Stimulated activated naive CD8-positive, alpha-beta T cell treated with anti-CD3 and anti-CD28 coated beads, Interleukin-15, Interleukin-2, amounts not matched to agents 100 ng/mL and 50 ng/mL, for 24 hours (primary cell): Measurements from ENCODE around the gene CA7.
"Not testable (repeated sequence)": the region's sequence is repeated elsewhere in the genome, so short reads cannot be mapped to it uniquely, and the experiment has no call there.

Experiments
- H3K27ac Mint-ChIP-seq: one replicate; pipeline ENCODE4 v1.8.0; 2021; ENCODE audit warnings: mild to moderate bottlenecking, mixed read lengths
- H3K27me3 Mint-ChIP-seq: one replicate; pipeline ENCODE4 v1.8.0; 2021; ENCODE audit warnings: mixed read lengths
- H3K36me3 Mint-ChIP-seq: one replicate; pipeline ENCODE4 v1.8.0; 2021; ENCODE audit warnings: low read depth, mixed read lengths
- H3K4me1 Mint-ChIP-seq: one replicate; pipeline ENCODE4 v1.8.0; 2021; ENCODE audit warnings: low read depth, mixed read lengths
- H3K4me3 Mint-ChIP-seq: one replicate; pipeline ENCODE4 v1.8.0; 2021; ENCODE audit warnings: mild to moderate bottlenecking, mixed read lengths
- H3K9me3 Mint-ChIP-seq: one replicate; pipeline ENCODE4 v1.8.0; 2021; ENCODE audit warnings: mixed read lengths

Gene CA7

DNA sequence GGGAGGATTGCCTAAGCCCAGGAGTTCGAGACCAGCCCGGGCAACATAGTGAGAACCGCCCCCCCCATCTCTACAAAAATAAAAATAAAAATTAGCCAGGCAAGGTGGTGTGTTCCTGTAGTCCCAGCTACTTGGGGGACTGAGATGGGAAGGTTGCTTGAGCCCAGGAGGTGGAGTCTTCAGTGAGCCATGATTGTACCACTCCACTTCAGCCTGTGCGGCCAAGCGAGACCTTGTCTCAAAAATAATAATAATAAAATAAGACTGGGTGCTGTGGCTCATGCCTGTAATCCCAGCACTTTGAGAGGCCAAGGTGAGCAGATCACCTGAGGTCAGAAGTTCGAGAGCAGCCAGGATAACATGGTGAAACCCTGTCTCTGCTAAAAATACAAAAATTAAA, 47.6 kb downstream of the CA7 start:
- H3K4me1 Mint-ChIP-seq: peaks cover 29% of the 10 kb centered on the region
- H3K9me3 Mint-ChIP-seq: no peaks in the 10 kb centered on the region
- no peak overlapping the region for H3K4me3 Mint-ChIP-seq
- H3K27ac Mint-ChIP-seq: no peak overlapping the region
- peaks cover 34% of the 10 kb centered on the region for H3K36me3 Mint-ChIP-seq
- no peaks in the 10 kb centered on the region for H3K27me3 Mint-ChIP-seq

DNA sequence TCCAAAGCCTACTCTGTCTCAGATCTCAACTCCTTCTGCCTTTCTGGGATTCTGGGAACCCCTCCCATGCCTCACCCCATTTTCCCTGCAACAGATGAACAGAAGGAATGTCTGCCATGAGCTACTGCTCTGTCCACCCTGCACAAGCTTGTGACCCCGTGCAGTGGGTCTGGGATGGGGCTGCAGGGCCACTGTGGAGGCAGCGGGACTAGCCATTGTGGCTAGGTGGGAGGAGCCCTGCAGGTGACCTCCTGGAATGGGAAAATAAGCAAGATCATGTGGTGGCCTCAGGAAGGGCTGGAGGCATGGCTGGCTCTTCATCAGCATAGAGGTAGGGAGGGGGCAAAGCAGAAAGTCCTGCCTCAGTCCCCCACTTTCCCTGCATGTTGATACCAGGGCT, 49.8 kb downstream of the CA7 start:
- Mint-ChIP-seq H3K4me3 (no peak overlapping the region), H3K36me3 (peaks cover 15% of the 10 kb centered on the region), H3K9me3 (no peaks in the 10 kb centered on the region), H3K27me3 (no peaks in the 10 kb centered on the region), H3K27ac (no peak overlapping the region), H3K4me1 (peaks cover 9% of the 10 kb centered on the region)

DNA sequence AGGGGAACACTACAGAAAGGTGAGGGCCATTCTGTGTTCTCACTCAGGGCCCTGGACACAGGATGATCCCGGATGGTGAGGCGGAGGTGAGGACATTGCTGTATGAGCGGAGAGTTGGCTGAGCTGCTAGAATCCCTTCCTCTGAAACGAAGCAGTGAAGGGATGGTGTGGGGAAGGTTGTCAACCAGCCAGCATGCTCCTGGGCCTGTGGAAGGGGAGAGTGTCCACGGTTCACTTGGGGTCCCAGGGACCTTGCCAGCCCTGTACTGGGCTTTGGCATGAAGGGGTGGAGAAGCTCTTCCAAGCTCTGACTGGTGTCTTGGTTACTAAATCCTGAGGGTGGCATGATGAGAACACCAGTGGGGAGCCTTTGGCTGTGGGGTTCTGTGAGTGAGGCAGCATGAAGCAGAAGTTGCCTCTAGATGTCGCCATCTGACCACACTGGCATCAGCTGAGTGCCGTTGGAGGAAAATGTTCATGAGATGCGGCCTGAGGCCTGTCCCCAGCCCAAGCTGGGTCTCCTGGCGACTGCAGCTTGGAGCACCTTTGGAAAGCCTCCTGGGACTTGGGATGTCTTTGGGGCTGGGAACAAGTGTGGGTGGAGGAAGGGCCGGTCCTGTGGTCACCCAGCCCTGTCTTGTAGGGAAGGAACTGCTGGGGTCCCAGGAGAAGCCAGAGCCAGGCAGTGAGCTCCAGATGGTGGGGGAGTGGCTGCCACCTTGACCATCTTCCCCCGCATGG, 50.9 kb downstream of the CA7 start:
- Mint-ChIP-seq H3K4me3 (no peak overlapping the region), H3K27ac (no peak overlapping the region), H3K27me3 (no peaks in the 10 kb centered on the region), H3K4me1 (peaks cover 9% of the 10 kb centered on the region), H3K36me3 (peaks cover 10% of the 10 kb centered on the region), H3K9me3 (no peaks in the 10 kb centered on the region)

DNA sequence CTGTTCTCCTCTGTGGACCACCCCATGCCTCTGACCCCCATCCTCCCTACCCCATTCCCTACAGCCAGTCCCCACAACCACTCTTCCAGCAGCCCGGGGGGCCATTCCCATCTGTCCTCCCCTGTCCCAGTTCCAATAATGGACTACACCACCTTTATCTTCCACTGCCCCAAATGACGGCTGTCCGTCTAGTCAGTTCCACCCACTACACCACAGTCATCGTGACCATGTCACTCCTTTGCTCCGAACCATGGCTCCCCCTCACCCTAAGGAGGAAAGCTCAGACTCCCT, 51.4 kb downstream of the CA7 start:
- no peaks in the 10 kb centered on the region for H3K27me3 Mint-ChIP-seq
- H3K4me3 Mint-ChIP-seq: no peak overlapping the region
- no peak overlapping the region for H3K27ac Mint-ChIP-seq
- H3K36me3 Mint-ChIP-seq: peaks cover 10% of the 10 kb centered on the region
- no peaks in the 10 kb centered on the region for H3K9me3 Mint-ChIP-seq
- H3K4me1 Mint-ChIP-seq: peaks cover 9% of the 10 kb centered on the region

DNA sequence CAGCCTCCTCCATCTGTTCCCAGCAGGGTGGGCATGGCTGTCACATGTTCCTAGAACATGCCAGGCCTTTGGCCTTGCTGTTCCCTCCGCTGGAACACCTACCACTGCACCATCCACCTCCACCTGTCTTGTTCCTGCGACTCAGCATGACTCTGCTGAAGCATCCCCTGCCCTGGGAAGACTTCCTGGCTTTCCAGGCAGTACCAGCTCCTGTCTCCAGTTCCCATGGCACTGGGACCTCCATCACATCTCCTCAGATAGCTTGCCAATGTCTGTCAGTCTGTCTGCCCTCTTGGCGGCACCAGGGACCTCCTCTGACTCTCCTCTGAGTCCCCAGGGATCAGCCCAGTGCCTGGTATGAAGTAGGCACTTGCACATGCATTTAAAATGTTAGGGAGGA, 51.8 kb downstream of the CA7 start:
- Mint-ChIP-seq H3K36me3 (peaks cover 10% of the 10 kb centered on the region), H3K4me3 (no peak overlapping the region), H3K4me1 (peaks cover 9% of the 10 kb centered on the region), H3K27ac (no peak overlapping the region), H3K9me3 (no peaks in the 10 kb centered on the region), H3K27me3 (no peaks in the 10 kb centered on the region)

DNA sequence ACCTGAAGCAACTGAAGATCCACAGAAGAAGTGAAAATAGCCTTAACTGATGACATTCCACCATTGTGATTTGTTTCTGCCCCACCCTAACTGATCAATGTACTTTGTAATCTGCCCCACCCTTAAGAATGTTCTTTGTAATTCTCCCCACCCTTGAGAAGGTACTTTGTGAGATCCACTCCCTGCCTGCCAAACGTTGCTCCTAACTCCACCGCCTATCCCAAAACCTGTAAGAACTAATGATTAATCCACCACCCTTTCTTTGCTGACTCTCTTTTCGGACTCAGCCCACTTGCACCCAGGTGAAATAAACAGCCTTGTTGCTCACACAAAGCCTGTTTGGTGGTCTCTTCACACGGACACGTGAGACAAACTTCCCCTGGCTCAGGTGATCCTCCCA, 52.5 kb downstream of the CA7 start:
- not testable (repeated sequence) for H3K36me3 Mint-ChIP-seq, H3K4me1 Mint-ChIP-seq, H3K27me3 Mint-ChIP-seq, H3K9me3 Mint-ChIP-seq, H3K4me3 Mint-ChIP-seq, H3K27ac Mint-ChIP-seq

DNA sequence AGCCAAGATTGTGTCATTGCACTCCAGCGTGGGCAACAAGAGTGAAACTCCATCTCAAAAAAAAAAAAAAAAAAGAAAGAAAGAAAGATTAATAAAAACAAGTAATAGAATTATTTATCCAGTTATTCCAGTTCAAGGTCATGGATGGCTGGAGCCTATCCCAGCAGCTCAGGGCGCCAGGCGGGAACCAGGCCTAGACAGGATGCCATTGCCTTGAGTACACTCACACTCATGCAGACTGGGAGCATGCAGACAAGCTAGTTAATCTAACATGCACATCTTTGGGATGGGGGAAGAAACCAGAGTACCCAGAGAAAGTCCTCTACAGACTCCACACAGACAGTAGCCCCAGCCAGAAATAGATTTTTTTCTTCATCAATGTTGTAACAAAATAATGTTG, 54.0 kb downstream of the CA7 start:
- Mint-ChIP-seq H3K27me3 (no peaks in the 10 kb centered on the region), H3K4me3 (no peak overlapping the region), H3K36me3 (peaks cover 4% of the 10 kb centered on the region), H3K4me1 (peaks cover under 1% of the 10 kb centered on the region), H3K9me3 (no peaks in the 10 kb centered on the region), H3K27ac (no peak overlapping the region)

DNA sequence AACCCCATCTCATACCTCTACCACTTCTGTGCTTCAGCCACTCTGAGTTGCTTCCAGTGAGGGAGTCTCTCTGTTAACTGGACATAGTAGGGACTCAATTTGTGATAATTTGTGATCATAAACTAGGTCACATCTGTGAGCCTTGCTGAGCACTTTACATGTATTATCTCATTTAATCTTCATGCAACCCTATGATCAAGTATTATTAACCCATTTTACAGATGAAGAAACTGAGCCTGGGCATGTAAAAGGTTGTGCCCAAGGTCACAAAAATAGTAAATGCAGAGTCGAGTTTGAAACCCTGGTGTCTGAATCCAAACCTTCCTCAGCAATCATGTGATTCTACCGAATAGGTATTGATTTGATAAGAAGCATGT, 54.7 kb downstream of the CA7 start:
- H3K9me3 Mint-ChIP-seq: no peaks in the 10 kb centered on the region
- no peaks in the 10 kb centered on the region for H3K27me3 Mint-ChIP-seq
- peaks cover 4% of the 10 kb centered on the region for H3K36me3 Mint-ChIP-seq
- H3K27ac Mint-ChIP-seq: no peak overlapping the region
- no peaks in the 10 kb centered on the region for H3K4me1 Mint-ChIP-seq
- no peak overlapping the region for H3K4me3 Mint-ChIP-seq

DNA sequence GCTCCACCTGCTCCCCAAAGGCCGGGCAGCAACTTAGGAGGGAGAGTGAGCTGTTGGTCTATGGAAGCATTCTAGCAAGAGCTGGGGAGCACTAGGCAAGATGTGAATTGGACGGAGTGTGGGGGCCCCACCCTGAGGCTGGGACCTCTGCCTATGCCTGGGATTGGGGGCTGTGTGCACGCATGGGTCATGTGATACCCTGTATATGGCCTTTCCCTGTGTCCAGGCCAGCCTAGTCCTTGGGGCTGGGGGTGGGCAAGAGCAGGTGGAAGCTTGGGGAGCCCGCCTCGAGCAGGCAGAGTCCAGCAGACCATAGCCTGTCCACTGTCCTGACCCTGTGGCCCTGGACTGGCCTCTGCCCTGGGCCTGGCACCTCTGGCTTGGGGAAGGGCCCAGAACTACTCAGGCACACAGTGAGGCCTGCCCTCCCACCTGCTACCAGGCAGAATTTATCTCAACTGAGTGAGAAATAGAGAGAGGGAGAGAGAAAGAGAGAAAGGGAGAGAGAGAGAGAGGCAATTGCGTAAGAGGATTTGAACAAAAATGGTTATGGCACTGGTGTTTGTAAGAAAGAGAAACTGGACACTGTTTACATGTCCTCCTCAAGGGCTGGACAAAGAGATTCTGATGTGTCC, 55.2 kb downstream of the CA7 start:
- H3K9me3 Mint-ChIP-seq: no peaks in the 10 kb centered on the region

DNA sequence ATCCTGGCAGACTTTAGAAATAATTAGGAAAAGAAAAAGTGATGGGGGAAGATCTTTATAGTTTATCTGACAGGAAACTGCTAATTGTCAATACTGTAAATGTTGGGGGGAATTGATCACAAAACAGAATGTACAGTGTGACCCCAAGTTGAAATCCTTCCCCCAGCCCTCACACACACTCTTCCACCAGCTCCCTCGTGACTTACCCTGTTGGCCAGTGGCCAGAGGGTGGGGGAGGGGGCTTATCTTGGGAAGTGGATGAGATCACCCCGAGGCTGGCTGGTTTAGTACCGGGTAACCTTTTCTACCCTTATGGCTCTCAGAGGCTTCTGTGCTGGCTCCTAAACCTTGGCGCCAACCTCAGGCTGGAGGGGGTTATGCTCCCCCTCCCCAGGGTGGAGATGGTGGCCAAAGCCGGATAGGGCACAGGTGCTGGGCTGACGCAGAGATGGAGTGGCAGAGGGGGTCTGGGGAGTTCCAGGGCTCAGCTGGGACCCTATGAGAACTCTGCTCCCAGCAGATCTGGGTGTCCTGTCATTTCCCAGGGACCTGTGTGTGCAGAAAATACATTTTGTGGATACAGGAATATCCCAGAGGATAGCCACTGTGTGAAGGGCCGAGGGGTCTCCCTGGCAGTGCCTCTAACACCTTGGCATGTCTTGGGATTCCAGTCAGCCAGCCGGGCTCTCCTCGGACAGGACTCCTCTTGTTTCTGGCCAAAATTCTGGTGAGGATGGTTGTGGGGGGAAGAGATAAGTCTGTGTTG, 55.9 kb downstream of the CA7 start:
- H3K36me3 Mint-ChIP-seq: no peaks in the 10 kb centered on the region
- no peak overlapping the region for H3K4me3 Mint-ChIP-seq
- no peak overlapping the region for H3K27ac Mint-ChIP-seq
- H3K4me1 Mint-ChIP-seq: no peaks in the 10 kb centered on the region
- H3K9me3 Mint-ChIP-seq: no peaks in the 10 kb centered on the region
- no peaks in the 10 kb centered on the region for H3K27me3 Mint-ChIP-seq

More for the DNA sequence above, 55.2 kb downstream of the CA7 start:
- peaks cover 4% of the 10 kb centered on the region for H3K36me3 Mint-ChIP-seq
- no peak overlapping the region for H3K4me3 Mint-ChIP-seq
- H3K27me3 Mint-ChIP-seq: no peaks in the 10 kb centered on the region
- no peak overlapping the region for H3K27ac Mint-ChIP-seq
- no peaks in the 10 kb centered on the region for H3K4me1 Mint-ChIP-seq

DNA sequence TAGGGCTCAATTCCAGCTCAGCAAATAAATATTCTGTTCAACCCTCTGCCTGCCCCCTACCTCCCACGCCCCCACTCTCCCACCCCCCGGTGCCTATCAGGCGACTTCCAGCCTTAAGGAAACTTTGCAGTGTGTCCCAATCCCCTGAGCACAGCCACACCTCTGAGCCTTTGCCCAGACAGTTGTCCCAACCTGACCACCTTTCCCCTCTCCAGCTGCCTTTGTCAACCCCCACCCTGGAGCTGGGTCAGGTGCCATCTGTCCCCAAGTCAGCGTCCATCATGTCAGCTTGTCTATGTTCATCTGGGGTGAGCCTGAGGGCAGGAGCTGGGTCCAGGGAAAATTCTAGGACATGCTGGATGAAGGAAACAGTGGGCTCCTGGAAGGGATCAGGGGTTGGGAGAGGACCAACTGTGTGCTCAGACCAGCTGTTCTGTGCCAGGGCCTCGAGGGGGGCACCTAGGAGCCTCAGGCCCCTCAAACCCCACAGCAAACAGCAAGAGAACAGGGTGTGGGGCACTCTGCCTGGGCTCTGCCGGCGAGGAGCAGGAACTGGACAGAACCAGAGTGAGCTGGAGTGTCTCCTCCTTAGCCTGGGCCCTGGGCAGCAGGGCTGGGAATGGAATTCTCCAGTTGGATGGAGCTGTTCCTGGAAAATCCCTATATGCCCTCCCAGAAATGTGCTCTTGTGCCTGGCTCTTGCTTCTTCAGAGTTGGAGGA, 56.7 kb downstream of the CA7 start:
- Mint-ChIP-seq H3K4me1 (no peaks in the 10 kb centered on the region), H3K27ac (no peak overlapping the region), H3K9me3 (no peaks in the 10 kb centered on the region), H3K36me3 (no peaks in the 10 kb centered on the region), H3K4me3 (no peak overlapping the region), H3K27me3 (no peaks in the 10 kb centered on the region)

DNA sequence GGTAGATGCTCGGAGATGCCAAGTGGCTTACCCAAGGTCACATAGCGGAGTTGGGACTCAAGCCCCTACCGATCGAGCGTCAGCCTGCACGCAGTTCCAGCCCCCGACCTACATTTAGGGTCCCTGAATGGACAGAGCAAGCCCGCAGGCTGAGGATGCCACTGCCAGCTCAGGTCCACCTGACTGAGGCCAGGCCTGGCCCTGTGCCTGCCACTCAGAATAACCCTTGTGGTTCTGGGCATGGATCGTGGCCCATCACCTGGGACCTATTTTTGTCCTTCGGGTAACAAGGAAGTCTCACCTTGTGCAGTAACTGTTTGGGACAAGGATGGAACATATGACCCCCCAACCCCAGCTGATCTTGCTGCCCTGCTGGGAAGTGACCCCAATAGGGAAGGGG, 57.4 kb downstream of the CA7 start:
- Mint-ChIP-seq H3K4me1 (no peaks in the 10 kb centered on the region), H3K36me3 (no peaks in the 10 kb centered on the region), H3K27me3 (no peaks in the 10 kb centered on the region), H3K27ac (no peak overlapping the region), H3K4me3 (no peak overlapping the region), H3K9me3 (no peaks in the 10 kb centered on the region)

DNA sequence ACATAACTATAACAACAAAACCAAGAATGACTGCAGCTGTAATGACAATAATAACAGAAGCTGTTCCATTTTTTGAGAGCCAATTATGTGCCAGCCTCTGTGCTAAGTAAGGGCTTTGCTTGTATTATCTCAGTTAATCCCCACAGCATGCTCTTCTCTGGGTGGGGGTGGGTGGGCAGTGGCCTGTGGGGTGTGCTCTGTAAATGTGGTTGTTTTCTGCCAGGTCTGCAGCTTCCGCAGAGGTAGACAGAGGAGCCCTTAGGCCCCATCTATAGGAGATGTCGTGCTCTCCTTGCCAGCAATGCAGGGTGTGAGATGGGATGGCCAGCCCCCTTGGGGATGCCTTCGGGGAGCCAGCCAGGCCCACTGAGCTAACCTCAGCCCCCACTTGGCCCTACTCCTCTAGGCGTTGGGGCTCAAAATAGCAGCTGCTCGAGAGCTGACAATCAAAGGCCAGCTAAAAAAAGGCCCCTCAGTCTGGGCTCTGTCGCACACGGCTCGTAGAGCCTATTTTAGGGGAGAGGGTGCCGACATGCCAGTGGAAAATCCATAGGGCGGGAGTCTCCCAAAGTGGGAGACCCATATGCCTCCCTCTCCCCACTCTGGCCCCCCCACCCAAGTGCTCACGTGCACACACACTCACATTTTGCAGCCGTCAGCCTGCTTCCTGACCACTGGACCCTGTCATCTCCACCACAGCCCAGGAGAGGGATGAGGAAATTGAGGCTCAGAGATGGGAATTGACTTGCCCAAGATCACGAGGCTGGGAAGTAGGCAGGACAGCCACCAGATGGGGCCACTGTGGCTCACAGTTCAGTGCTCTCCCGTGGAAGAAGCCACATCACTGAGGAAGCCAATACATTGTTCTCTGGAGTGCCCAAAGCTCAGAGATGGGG, 58.7 kb downstream of the CA7 start:
- Mint-ChIP-seq H3K27ac (no peak overlapping the region), H3K4me3 (no peak overlapping the region), H3K36me3 (no peaks in the 10 kb centered on the region), H3K9me3 (no peaks in the 10 kb centered on the region), H3K4me1 (no peaks in the 10 kb centered on the region), H3K27me3 (no peaks in the 10 kb centered on the region)
